GM12878 (cell line): Measurements from ENCODE around the gene NUP62. TPM values are rescaled to one million over a fixed set of nuclear protein-coding genes. Genes with fewer than 3 reads are reported as not detected.

ENCODE experiments used
- ATAC-seq: fragments of 200-7000 bp; cut with Tn5 transposase; 3 replicates; pipeline ENCODE4 v1.9.1; 2020; ENCODE audit warnings: mild to moderate bottlenecking, moderate library complexity
- BruUV-seq: library from RNA; stranded (reverse); fragments of 400-500 nt; replicated peaks from 2 replicates; lab custom pipeline; 2021; lab: Mats Ljungman, UMichigan
- CTCF ChIA-PET: fragments of 300-600 bp; sonication (Branson Sonifier 250); formaldehyde crosslinking; extraction: SDS; loops from one replicate; lab custom pipeline; 2021; ENCODE audit warnings: inconsistent platforms; lab: Yijun Ruan, JAX
- POLR2A ChIA-PET: fragments of 350-600 bp; formaldehyde crosslinking; extraction: SDS; loops from one replicate; lab custom pipeline; 2021; ENCODE audit warnings: inconsistent platforms; lab: Charles Lee
- RAD21 ChIA-PET: fragments of 300-600 bp; sonication (Branson Sonifier 250); formaldehyde crosslinking; loops from one replicate; lab custom pipeline; 2023; ENCODE audit warnings: antibody characterized with exemption; ENCODE audit not compliant: unreplicated experiment; lab: Charles Lee
- SMC1A ChIA-PET: fragments of 300-600 bp; sonication (Branson Sonifier 250); formaldehyde crosslinking; loops from one replicate; lab custom pipeline; 2023; ENCODE audit not compliant: unreplicated experiment, uncharacterized antibody; lab: Charles Lee
- DNase-seq: peaks from one replicate; pipeline ENCODE4 v3.0.0-alpha.2; 2011; ENCODE audit warnings: low read depth, low spot score
- FAIRE-seq: peaks from 3 replicates; lab custom pipeline; 2011; peaks lifted over from hg19 to GRCh38; lab: Jason Lieb, UNC
- H2AFZ ChIP-seq: 2 replicates; pipeline ENCODE4 v1.6.0; 2011; ENCODE audit warnings: low read depth, low read length, control low read depth; ENCODE audit not compliant: control insufficient read depth
- H3K27ac ChIP-seq: 2 replicates; pipeline ENCODE4 v1.5.1; 2011; ENCODE audit warnings: control low read depth; ENCODE audit not compliant: control insufficient read depth, insufficient read depth
- H3K27me3 ChIP-seq, 2 experiments: replicated peaks in 1 of 2; 2 replicates each; pipeline versions ENCODE4 v1.6.0 to v1.6.1; 2011; ENCODE audit warnings: low read length in 1 of 2; ENCODE audit not compliant: control insufficient read depth in 2 of 2, insufficient read depth in 2 of 2
- H3K36me3 ChIP-seq, 2 experiments: 2 replicates each; pipeline ENCODE4 v1.5.1; 2011; ENCODE audit warnings: low read length in 1 of 2; ENCODE audit not compliant: control insufficient read depth in 2 of 2, insufficient read depth in 2 of 2
- H3K4me1 ChIP-seq: 2 replicates; pipeline ENCODE4 v1.6.1; 2011; ENCODE audit warnings: mild to moderate bottlenecking, low read length, moderate library complexity, mixed read lengths; ENCODE audit not compliant: control insufficient read depth, insufficient read depth
- H3K4me2 ChIP-seq: 2 replicates; pipeline ENCODE4 v1.6.0; 2011; ENCODE audit warnings: control low read depth; ENCODE audit not compliant: control insufficient read depth, insufficient read depth
- H3K4me3 ChIP-seq: fragments of 200-600 bp; sonication (generic); 2 replicates; pipeline ENCODE4 v1.5.1; 2016
- H3K79me2 ChIP-seq: 2 replicates; pipeline ENCODE4 v1.6.0; 2011; ENCODE audit warnings: low read length; ENCODE audit not compliant: control insufficient read depth, insufficient read depth
- H3K9ac ChIP-seq: 2 replicates; pipeline ENCODE4 v1.8.0; 2011; ENCODE audit warnings: low read length, control low read depth, mixed read lengths; ENCODE audit not compliant: control insufficient read depth, insufficient read depth
- H3K9me3 ChIP-seq: replicated peaks from 3 replicates; pipeline ENCODE4 v1.5.1; 2011; ENCODE audit warnings: mild to moderate bottlenecking, low read length; ENCODE audit not compliant: control insufficient read depth, insufficient read depth
- H4K20me1 ChIP-seq: 2 replicates; pipeline ENCODE4 v1.6.0; 2011; ENCODE audit not compliant: control insufficient read depth, insufficient read depth
- EP300 ChIP-seq, 2 experiments: fragments of 150-350 bp in 1 of 2; IDR thresholded peaks; 2 replicates each; pipeline ENCODE4 v1.6.1; 2011 to 2012; ENCODE audit warnings: low read depth in 2 of 2, low read length in 2 of 2, borderline replicate concordance in 1 of 2, improper control_type of control experiment in 1 of 2, inconsistent platforms in 1 of 2; ENCODE audit not compliant: control insufficient read depth in 1 of 2
- HDGF ChIP-seq: fragments of 450-650 bp; IDR thresholded peaks from 2 replicates; pipeline ENCODE4 v1.6.1; 2016; ENCODE audit warnings: antibody characterized with exemption
- RFX5 ChIP-seq: IDR thresholded peaks from 2 replicates; pipeline ENCODE4 v1.6.1; 2011; ENCODE audit warnings: low read depth, low read length, improper control_type of control experiment
- TCF7 ChIP-seq: IDR thresholded peaks from 2 replicates; pipeline ENCODE4 v1.6.1; 2014; ENCODE audit warnings: antibody characterized with exemption, borderline replicate concordance
- WGBS: methylation state at CpG from one replicate; pipeline ENCODE4 v1.1.6; 2016; ENCODE audit warnings: low lambda C conversion rate; ENCODE audit not compliant: insufficient replicate concordance, insufficient coverage; ENCODE audit errors: missing lambda C conversion rate; 5-methylcytosine and 5-hydroxymethylcytosine counted together
- in situ Hi-C: fragments of 300-500 bp; cut with MboI; formaldehyde crosslinking; loops from 9 replicates; pipeline ENCODE4 v1.14.3; 2018; ENCODE audit warnings: mixed read lengths
- intact Hi-C: fragments of 100-400 bp; cut with micrococcal nuclease; formaldehyde crosslinking; loops from one replicate; pipeline ENCODE4 v1.14.2; 2022; ENCODE audit not compliant: unreplicated experiment
- polyA plus RNA-seq, 11 experiments: library from polyadenylated mRNA; depleted of rRNA in 4 of 11; unstranded in 6 of 11; stranded (reverse) in 5 of 11; fragments of >200 nt; fragmentation: Nextera tagmentation in 4 of 11; fragmentation: Illumina TruSeq in 1 of 11; extraction: Ambion mirVana in 4 of 11; extraction: Trizol in 1 of 11; gene quantifications; 1 replicate in 1 of 11; 2 replicates in 10 of 11; pipeline versions ENCODE4 v1.2.1 to v1.2.3, GENCODE V29; 2011 to 2016; ENCODE audit warnings: inconsistent platforms in 2 of 11, missing spikeins in 2 of 11, low read depth in 1 of 11
- total RNA-seq, 4 experiments: library from RNA; depleted of rRNA in 3 of 4; stranded (reverse); fragments of >200 nt in 3 of 4; fragmentation: Illumina TruSeq in 1 of 4; extraction: Trizol in 1 of 4; gene quantifications; 2 replicates each; pipeline versions ENCODE4 v1.2.1 to v1.2.3, GENCODE V29; 2013 to 2021
- TF ChIP-seq, protein P1 (sequence below): IDR thresholded peaks from 2 replicates; pipeline ENCODE4 v1.6.1; 2012; ENCODE audit warnings: low read depth, low read length, improper control_type of control experiment

Gene NUP62
- total and polyA plus RNA-seq, 10 of the 15 experiments (the other 5 are each of a cell fraction or from before 2014, with no cell fraction given), result 19.5 to 110 (median 66.9) TPM

DNA sequence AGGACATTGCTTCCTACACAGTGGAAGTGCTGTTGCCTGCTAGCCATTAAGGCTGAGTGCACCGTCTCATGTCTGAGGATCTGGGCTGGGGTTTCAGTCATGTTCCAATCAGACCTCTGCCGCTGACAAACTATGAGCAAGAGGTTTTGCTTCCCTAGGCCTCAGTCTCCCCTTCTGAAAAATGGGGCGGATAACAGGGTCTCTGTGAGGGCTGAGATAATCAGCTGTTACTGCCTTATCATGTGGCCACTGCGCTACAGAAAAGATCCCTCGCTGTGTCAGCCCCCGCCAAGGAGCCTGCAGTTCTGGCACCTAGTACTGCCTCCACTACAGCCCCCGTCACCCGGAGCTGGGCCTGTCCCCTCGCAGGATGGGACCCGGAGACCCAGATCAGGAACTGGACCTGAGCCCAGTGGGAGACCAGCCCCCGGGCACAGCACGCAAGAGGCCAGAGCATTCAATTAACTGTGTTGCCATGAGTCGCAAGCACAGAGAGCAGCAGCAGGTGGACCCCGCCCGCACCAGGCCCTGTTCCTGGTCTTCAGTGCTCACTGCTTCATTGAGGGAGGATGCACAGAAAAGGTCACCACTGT is 58.9 kb downstream of the NUP62 start:
- peak overlapping the region; percentile 70 for H3K27ac ChIP-seq
- in situ Hi-C loops, result no loop called here
- peak overlapping the region; percentile 66 for H3K4me3 ChIP-seq
- ATAC-seq (no peak), FAIRE-seq (no peak)
- SMC1A ChIA-PET, result interaction anchor here (1.7 to 2.0 kb wide), 2 partner anchors 51 to 58 kb away, joined by 6 read pairs; partner anchors contain the start of gene FUZ
- H3K9ac ChIP-seq, result peak overlapping the region; percentile 64
- no peaks in the 10 kb centered on the region for H3K9me3 ChIP-seq
- H3K4me2 ChIP-seq, result peak overlapping the region; percentile 85
- H2AFZ ChIP-seq, result peak overlapping the region; percentile 41; the same call in 1 of the 2 replicates
- intact Hi-C loops, result loop anchor here (5.0 kb wide), 1 partner anchor 383 kb away; the partner anchor contains the start of gene RPL13A
- CTCF ChIA-PET, result no interaction called here
- peaks cover 32% of the 10 kb centered on the region for H3K4me1 ChIP-seq
- POLR2A ChIA-PET, result interaction anchor here (0.6 to 1.7 kb wide), 8 partner anchors 18 to 1030 kb away, joined by 3 to 17 read pairs (median 5); partner anchors contain the start of genes MED25 and SCAF1
- H3K36me3 ChIP-seq, result no peaks in the 10 kb centered on the region; a peak in 1 of 4 replicates
- H4K20me1 ChIP-seq, result no peaks in the 10 kb centered on the region
- no peak for TF ChIP-seq TCF7
- no peak for TF ChIP-seq RFX5
- TF ChIP-seq, protein P1, sequence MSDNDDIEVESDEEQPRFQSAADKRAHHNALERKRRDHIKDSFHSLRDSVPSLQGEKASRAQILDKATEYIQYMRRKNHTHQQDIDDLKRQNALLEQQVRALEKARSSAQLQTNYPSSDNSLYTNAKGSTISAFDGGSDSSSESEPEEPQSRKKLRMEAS, result no peak; the same call in 1 of the 2 replicates
- TF ChIP-seq HDGF, result 0 out of 2 replicates have a peak, but pooled peaks have one; percentile 12
- no peak for TF ChIP-seq EP300 (IDR thresholded peaks at IDR 0.05; ENCODE audit: borderline replicate concordance in 1 of 2, control insufficient read depth in 1 of 2, low read depth in 2 of 2, low read length in 2 of 2)
- TF ChIP-seq, all 136 proteins: peak for 1
- DNase-seq, result no peak
- no TSS peak for BruUV-seq
- 84% methylated on average over 15 of the region's 15 CpGs for WGBS
- peaks cover 26% of the 10 kb centered on the region for H3K79me2 ChIP-seq
- no peaks in the 10 kb centered on the region for H3K27me3 ChIP-seq
- RAD21 ChIA-PET, result interaction anchor here (1.4 kb wide), 1 partner anchor 57 kb away, joined by 12 read pairs; the partner anchor contains the start of gene FUZ
